D721Med (cell line): Measurements from ENCODE around the gene SPAG8.

ENCODE experiments used
- DNase-seq: peaks from one replicate; pipeline ENCODE4 v3.0.0; 2011; ENCODE audit warnings: low spot score; ENCODE audit not compliant: insufficient read length
- FAIRE-seq: peaks from 2 replicates; lab custom pipeline; 2011; peaks lifted over from hg19 to GRCh38; lab: Jason Lieb, UNC
- TF ChIP-seq, protein P1 (sequence below): IDR thresholded peaks from 2 replicates; pipeline ENCODE4 v1.5.1; 2012; ENCODE audit warnings: mild to moderate bottlenecking, control low read depth; ENCODE audit not compliant: insufficient read depth; ENCODE audit errors: missing control alignments

SPAG8 gene

DNA sequence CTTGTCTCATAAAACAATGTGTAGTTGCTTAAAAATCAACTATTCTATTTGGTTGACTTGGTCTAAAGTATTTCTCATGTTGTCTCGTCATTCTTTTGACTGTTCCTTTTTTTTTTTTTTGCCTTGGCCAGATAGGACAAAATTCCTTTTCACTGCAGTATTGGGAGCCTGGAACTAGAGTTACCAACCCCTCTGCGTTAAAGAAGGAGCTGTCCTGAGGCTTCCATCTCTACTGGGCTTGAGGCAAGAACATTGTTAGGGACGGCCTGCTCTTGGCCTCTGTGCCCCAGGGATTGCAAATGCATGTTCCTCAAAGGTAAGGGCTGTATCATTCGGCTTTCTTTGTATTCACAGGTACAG is 22.1 kb downstream of the SPAG8 start:
- TF ChIP-seq, protein P1, sequence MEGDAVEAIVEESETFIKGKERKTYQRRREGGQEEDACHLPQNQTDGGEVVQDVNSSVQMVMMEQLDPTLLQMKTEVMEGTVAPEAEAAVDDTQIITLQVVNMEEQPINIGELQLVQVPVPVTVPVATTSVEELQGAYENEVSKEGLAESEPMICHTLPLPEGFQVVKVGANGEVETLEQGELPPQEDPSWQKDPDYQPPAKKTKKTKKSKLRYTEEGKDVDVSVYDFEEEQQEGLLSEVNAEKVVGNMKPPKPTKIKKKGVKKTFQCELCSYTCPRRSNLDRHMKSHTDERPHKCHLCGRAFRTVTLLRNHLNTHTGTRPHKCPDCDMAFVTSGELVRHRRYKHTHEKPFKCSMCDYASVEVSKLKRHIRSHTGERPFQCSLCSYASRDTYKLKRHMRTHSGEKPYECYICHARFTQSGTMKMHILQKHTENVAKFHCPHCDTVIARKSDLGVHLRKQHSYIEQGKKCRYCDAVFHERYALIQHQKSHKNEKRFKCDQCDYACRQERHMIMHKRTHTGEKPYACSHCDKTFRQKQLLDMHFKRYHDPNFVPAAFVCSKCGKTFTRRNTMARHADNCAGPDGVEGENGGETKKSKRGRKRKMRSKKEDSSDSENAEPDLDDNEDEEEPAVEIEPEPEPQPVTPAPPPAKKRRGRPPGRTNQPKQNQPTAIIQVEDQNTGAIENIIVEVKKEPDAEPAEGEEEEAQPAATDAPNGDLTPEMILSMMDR: no peak
- FAIRE-seq: no peak
- DNase-seq: no peak

DNA sequence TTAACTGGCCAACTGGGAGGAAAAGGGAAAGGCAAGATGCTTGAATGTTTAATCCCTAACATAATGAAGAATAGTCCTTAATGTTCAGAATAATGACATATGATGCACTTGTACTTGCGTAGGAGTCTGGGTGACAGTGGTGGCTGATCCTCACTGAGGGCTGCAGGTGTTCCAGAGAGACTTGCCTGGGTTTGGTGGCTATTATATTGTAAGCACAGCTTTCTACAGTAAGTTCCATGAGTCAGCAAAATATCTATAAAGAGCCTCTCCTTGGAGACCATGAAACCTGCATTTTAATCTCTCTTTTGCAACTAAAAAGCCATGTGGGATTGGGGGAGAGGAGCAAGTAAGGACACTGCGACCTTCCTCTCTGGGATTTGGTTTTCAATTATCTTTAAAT is 22.5 kb downstream of the SPAG8 start:
- TF ChIP-seq, protein P1: no peak
- no peak for FAIRE-seq
- no peak for DNase-seq

DNA sequence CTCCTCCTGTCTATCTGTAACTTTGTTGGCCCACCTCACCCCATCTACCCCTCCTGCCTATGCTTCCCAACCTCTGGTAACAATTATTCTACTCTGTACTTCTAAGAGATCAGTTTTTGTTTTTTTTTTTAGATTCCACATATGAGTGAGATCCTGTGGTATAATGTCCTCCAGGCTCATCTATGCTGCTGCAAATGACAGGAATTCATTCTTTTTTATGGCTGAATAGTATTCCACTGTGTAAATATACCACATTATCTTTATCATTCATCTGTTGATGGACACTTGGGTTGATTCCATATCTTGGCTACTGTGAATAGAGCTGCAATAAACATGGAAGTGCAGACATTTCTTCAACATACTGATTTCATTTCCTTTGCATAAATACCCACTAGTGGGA is 28.6 kb downstream of the SPAG8 start:
- TF ChIP-seq, protein P1: no peak
- DNase-seq (no peak), FAIRE-seq (no peak)

DNA sequence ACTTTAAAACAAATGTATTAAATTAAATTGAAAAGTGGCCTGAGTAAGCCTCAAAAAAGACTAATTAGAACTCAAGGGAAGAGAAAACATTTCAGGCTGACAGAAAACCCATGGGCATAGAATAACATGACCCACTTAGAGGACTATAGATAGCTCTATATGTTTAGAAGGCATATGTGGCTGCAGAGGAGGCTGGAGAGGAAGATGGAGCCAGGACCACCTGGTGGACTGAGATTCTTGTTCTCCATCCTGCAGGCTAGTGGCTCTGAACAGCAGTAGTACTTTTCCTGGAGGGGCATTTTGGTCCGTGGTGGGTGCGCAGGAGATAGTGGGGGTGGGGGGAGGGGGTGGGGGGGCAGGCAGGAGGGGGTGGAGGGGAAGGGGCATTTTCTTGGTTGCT is 31.0 kb downstream of the SPAG8 start:
- no peak for DNase-seq
- no peak for FAIRE-seq
- TF ChIP-seq, protein P1: no peak

DNA sequence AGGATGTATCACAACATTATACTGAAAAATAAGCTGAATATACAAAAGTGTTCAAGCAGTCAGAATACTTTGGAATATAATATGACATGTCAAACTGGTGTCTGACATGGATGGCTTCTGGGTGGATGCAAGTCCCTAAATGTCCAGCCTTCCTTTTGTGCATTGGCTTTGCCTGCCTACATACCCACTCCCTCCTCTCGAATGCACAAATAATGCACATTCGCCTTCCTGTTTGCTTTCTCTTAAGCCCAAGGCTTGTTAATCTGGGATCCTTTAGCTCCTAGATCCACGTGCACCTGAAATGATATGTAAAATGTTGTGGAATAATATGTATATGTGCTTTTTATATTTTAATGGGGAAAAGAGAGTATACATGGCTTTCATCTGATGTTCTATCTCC is 33.6 kb downstream of the SPAG8 start:
- no peak for FAIRE-seq
- no peak for DNase-seq
- TF ChIP-seq, protein P1: no peak

DNA sequence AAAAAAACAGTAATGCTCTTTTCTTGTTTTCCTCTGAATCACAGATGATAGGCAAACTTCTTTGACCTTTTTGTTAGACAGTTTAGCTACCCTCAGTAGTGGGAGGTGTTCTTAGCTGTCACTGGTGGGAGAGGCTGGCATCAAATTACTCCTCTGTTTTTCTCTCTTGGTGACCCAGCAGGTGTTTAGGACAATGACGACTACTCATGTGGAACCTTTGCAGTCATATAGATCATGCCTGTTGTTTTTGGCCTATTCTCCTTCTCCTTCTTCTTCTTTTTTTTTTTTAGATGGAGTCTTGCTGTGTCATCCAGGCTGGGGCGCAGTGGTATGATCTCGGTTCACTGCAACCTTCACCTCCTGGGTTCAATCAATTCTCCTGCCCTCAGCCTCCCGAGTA is 36.0 kb downstream of the SPAG8 start:
- no peak for FAIRE-seq
- TF ChIP-seq, protein P1: no peak
- no peak for DNase-seq

DNA sequence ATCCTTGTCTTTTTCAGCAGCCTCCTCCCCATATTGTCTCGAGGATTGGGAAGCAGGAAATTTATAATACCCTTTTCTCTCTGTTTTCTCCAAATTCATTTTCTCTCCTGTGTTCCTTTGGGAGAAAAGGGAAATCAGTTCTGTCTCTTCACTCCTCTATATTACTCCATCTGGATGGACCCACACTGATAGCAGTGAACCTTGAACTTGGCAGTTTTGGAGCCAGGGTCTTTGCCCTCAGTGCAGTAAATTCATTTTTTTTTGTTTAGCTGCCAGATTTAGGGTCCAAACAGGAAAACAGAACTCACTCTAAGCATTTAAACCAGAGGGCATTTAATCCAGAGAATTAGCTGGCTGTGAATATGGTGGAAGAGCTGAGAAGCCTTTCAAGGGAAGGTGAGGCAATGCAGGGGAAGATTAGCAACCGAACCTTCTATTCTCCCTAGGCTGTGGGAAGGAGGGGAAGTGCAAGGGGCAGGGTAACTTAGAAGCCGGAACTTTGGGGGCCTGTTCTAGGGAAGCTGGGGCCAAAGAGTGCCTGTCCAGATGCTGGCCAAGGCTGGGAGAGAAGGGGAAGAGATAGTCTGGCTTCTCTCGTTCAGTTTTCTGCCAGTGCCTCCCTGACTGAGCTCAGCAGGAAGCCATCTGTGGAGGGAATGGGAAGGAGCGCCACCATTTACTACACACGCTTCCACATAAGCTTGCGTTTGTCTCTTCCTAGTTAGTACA is 37.0 kb downstream of the SPAG8 start:
- TF ChIP-seq, protein P1: no peak
- FAIRE-seq: no peak
- no peak for DNase-seq
